SU-DHL-6 (cell line): Measurements from ENCODE around the gene PXDN.
"Not testable (repeated sequence)": the region's sequence is repeated elsewhere in the genome, so short reads cannot be mapped to it uniquely, and the experiment has no call there.

Experiments
- H2AFZ ChIP-seq: fragments of 200-600 bp; sonication (generic); 2 replicates; pipeline ENCODE4 v1.6.1; 2014; ENCODE audit warnings: low read depth, mild to moderate bottlenecking, moderate library complexity, mixed read lengths, antibody characterized with exemption, low read length; ENCODE audit not compliant: severe bottlenecking
- H3F3A ChIP-seq: fragments of 200-600 bp; shearing (Covaris generic); 2 replicates; pipeline ENCODE4 v1.6.0; 2016; ENCODE audit warnings: antibody characterized with exemption, mild to moderate bottlenecking; ENCODE audit not compliant: insufficient read depth
- H3K27ac ChIP-seq: fragments of 200-600 bp; sonication (generic); 2 replicates; pipeline ENCODE4 v1.5.1; 2016; ENCODE audit warnings: low read depth, mild to moderate bottlenecking, low read length, moderate library complexity, mixed read lengths
- H3K27me3 ChIP-seq: fragments of 200-600 bp; sonication (generic), shearing (Covaris generic); 2 replicates; pipeline ENCODE4 v1.6.0; 2014; ENCODE audit warnings: mild to moderate bottlenecking, low read length
- H3K36me3 ChIP-seq: fragments of 200-600 bp; sonication (generic); 2 replicates; pipeline ENCODE4 v1.6.1; 2014; ENCODE audit warnings: mild to moderate bottlenecking, low read length, mixed read lengths
- H3K4me2 ChIP-seq: fragments of 300-600, 200-600 bp; shearing (Covaris generic), sonication (generic); 2 replicates; pipeline ENCODE4 v1.6.0; 2014; ENCODE audit warnings: low read length, low read depth, mild to moderate bottlenecking; ENCODE audit not compliant: poor library complexity, severe bottlenecking
- H3K4me3 ChIP-seq: fragments of 200-600 bp; sonication (generic); 2 replicates; pipeline ENCODE4 v1.5.1; 2014; ENCODE audit warnings: antibody characterized with exemption, low read length, mild to moderate bottlenecking, mixed read lengths; ENCODE audit not compliant: insufficient read depth, poor library complexity, severe bottlenecking
- H3K79me2 ChIP-seq: fragments of 200-600 bp; sonication (generic); 2 replicates; pipeline ENCODE4 v1.6.1; 2014; ENCODE audit warnings: mild to moderate bottlenecking, low read length, moderate library complexity; ENCODE audit not compliant: insufficient read depth
- H3K9ac ChIP-seq: fragments of 200-600 bp; sonication (generic); 2 replicates; pipeline ENCODE4 v1.7.0; 2014; ENCODE audit warnings: mild to moderate bottlenecking, low read length
- H3K9me2 ChIP-seq: fragments of 200-600 bp; sonication (generic); replicated peaks from 2 replicates; pipeline ENCODE4 v1.6.1; 2014; ENCODE audit warnings: low read length; ENCODE audit not compliant: insufficient read depth
- H3K9me3 ChIP-seq: fragments of 200-600 bp; sonication (generic); 2 replicates; pipeline ENCODE4 v1.6.1; 2014; ENCODE audit warnings: low read length, mixed read lengths; ENCODE audit not compliant: insufficient read depth
- H4K20me1 ChIP-seq: fragments of 200-600 bp; sonication (generic); 2 replicates; pipeline ENCODE4 v1.6.1; 2014; ENCODE audit warnings: low read depth, mild to moderate bottlenecking, antibody characterized with exemption, low read length, moderate library complexity, mixed read lengths
- EZH2phosphoT487 ChIP-seq: fragments of 200-600 bp; sonication (generic), shearing (Covaris generic); conservative IDR thresholded peaks from 2 replicates; pipeline ENCODE4 v1.6.1; 2018; ENCODE audit warnings: mild to moderate bottlenecking, antibody characterized with exemption, low read length, moderate library complexity, mixed read lengths
- TF ChIP-seq, protein P1 (sequence below): fragments of 200-600 bp; sonication (generic); IDR thresholded peaks from one replicate; pipeline ENCODE4 v1.5.1; 2017; ENCODE audit warnings: antibody characterized with exemption, mild to moderate bottlenecking, low read length, moderate library complexity; ENCODE audit not compliant: insufficient read depth, poor library complexity, severe bottlenecking

Gene PXDN

DNA sequence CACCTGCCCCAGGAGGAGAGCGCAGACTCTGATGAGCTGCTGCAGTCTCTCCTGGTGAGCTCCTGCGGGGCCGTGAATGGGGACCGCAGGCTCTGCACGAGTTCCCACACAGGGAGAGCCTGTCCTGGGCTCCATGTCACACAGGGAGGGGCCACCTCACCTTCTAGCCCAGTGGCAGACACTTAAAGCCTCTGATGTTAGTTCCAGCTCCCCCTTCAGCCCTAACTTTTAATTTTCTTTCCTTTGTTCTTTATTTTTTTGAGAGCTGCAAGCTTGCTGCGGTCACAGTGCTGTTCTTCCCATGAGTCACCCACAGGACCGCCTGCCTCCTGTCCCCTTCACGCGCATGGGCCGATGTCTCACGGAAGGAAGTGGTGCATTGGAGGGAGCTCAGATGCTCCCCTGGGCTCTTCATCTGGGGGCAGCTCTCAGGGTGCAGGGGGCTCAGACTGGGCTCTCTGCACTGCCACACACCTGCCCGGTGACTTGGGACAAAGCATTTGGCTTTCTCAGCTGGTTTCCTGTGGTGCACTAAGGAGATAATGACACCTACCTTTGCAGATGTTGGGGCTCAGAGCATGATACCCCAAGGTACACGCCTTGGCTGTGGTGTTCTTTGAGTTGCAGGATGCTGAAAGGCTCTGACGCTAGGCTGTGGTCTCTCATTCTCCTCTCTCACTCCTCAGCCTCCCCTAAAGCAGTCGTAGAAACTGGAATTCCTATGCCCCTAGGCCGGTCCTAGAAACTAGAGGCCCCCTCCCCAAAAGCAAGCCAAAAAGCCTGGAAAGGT lies 37.2 kb upstream of the PXDN start:
- Histone ChIP-seq H3K9ac (no peak overlapping the region), H3K4me2 (no peak overlapping the region), H3F3A (no peaks in the 10 kb centered on the region), H3K79me2 (no peaks in the 10 kb centered on the region), H3K36me3 (no peaks in the 10 kb centered on the region), H3K4me3 (no peak overlapping the region), H3K27me3 (no peaks in the 10 kb centered on the region), H3K9me3 (no peaks in the 10 kb centered on the region), H3K9me2 (no peaks in the 10 kb centered on the region), H2AFZ (no peak overlapping the region), H3K27ac (no peak overlapping the region), H4K20me1 (no peaks in the 10 kb centered on the region)
- TF ChIP-seq, protein P1, sequence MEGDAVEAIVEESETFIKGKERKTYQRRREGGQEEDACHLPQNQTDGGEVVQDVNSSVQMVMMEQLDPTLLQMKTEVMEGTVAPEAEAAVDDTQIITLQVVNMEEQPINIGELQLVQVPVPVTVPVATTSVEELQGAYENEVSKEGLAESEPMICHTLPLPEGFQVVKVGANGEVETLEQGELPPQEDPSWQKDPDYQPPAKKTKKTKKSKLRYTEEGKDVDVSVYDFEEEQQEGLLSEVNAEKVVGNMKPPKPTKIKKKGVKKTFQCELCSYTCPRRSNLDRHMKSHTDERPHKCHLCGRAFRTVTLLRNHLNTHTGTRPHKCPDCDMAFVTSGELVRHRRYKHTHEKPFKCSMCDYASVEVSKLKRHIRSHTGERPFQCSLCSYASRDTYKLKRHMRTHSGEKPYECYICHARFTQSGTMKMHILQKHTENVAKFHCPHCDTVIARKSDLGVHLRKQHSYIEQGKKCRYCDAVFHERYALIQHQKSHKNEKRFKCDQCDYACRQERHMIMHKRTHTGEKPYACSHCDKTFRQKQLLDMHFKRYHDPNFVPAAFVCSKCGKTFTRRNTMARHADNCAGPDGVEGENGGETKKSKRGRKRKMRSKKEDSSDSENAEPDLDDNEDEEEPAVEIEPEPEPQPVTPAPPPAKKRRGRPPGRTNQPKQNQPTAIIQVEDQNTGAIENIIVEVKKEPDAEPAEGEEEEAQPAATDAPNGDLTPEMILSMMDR, result no peak
- no peak for TF ChIP-seq EZH2phosphoT487

DNA sequence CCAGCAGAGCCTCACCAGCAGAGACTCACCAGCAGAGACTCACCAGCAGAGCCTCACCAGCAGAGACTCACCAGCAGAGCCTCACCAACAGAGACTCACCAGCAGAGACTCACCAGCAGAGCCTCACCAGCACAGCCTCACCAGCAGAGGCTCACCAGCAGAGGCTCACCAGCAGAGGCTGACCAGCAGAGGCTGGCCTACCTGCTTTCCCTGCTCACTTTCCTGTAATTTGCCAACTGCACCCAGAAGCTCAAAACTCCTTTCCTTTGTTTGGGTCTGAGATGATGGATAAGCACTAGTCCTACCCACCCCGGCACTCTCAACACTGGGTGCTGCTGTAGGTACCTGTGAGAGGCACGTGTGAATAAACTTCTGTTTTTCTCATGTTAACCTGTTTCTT lies 36.4 kb upstream of the PXDN start:
- Histone ChIP-seq H3K27me3 (no peaks in the 10 kb centered on the region), H2AFZ (no peak overlapping the region), H3K4me3 (no peak overlapping the region), H3K9me3 (no peaks in the 10 kb centered on the region), H4K20me1 (no peaks in the 10 kb centered on the region), H3K79me2 (no peaks in the 10 kb centered on the region), H3K9me2 (no peaks in the 10 kb centered on the region), H3K36me3 (no peaks in the 10 kb centered on the region), H3F3A (no peaks in the 10 kb centered on the region), H3K9ac (no peak overlapping the region), H3K4me2 (no peak overlapping the region), H3K27ac (no peak overlapping the region)
- no peak for TF ChIP-seq EZH2phosphoT487
- TF ChIP-seq, protein P1, result no peak

DNA sequence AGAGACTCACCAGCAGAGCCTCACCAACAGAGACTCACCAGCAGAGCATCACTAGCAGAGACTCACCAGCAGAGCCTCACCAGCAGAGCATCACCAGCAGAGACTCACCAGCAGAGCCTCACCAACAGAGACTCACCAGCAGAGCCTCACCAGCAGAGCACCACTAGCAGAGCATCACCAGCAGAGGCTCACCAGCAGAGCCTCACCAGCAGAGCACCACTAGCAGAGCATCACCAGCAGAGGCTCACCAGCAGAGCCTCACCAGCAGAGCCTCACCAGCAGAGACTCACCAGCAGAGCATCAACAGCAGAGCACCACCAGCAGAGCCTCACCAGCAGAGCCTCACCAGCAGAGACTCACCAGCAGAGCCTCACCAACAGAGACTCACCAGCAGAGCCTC lies 35.7 kb upstream of the PXDN start:
- not testable (repeated sequence) for H3K27me3 ChIP-seq, H2AFZ ChIP-seq, H3K27ac ChIP-seq, H3K36me3 ChIP-seq, H3K4me3 ChIP-seq, H3K9me2 ChIP-seq, H3K4me2 ChIP-seq, H3K9me3 ChIP-seq, H3K9ac ChIP-seq, H3K79me2 ChIP-seq, H4K20me1 ChIP-seq, H3F3A ChIP-seq

DNA sequence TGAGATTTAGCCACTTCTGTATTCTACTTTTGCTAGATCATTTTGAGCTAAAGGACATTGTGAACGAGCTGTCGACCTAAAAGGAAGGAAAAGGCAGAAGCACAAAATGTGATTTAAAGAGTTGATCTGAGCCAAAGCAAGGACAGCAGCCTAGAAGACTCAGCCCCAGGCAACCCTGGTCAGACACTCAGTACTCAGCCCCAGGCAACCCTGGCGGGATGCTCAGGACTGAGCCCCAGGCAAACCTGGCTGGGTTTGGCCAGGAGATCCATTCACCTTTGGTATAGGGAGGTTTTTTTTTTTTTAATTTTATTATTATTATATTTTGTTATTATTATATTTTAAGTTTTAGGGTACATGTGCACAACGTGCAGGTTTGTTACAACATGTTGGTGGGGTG lies 34.3 kb upstream of the PXDN start:
- H3K36me3 ChIP-seq, result no peaks in the 10 kb centered on the region
- no peak overlapping the region for H2AFZ ChIP-seq
- no peaks in the 10 kb centered on the region for H4K20me1 ChIP-seq
- no peaks in the 10 kb centered on the region for H3K9me3 ChIP-seq
- no peaks in the 10 kb centered on the region for H3K27me3 ChIP-seq
- H3K4me2 ChIP-seq, result no peak overlapping the region
- no peak overlapping the region for H3K9ac ChIP-seq
- H3K9me2 ChIP-seq, result no peaks in the 10 kb centered on the region
- no peak overlapping the region for H3K27ac ChIP-seq
- TF ChIP-seq, protein P1, result no peak
- TF ChIP-seq EZH2phosphoT487, result no peak
- H3F3A ChIP-seq, result no peaks in the 10 kb centered on the region
- H3K79me2 ChIP-seq, result no peaks in the 10 kb centered on the region
- no peak overlapping the region for H3K4me3 ChIP-seq
